GM21390 (cell line): Measurements from ENCODE around the gene R3HDM1.
"Not testable (repeated sequence)": the region's sequence is repeated elsewhere in the genome, so short reads cannot be mapped to it uniquely, and the experiment has no call there.

ENCODE experiments used
- ATAC-seq: cut with Tn5 transposase; IDR thresholded peaks from one replicate; pipeline ENCODE4 v1.9.1; 2021; ENCODE audit not compliant: unreplicated experiment

Gene R3HDM1

GRCh38 chr2:135638825-135639224, 107.5 kb downstream of the R3HDM1 start:
- no peak for ATAC-seq

- ATAC-seq: no peak
Observed at GRCh38 chr2:135641156-135642068, 110.1 kb downstream of the R3HDM1 start.

GRCh38 chr2:135647836-135648579, 116.7 kb downstream of the R3HDM1 start:
- ATAC-seq: no peak

GRCh38 chr2:135650721-135651120, 119.4 kb downstream of the R3HDM1 start:
- no peak for ATAC-seq

DNA sequence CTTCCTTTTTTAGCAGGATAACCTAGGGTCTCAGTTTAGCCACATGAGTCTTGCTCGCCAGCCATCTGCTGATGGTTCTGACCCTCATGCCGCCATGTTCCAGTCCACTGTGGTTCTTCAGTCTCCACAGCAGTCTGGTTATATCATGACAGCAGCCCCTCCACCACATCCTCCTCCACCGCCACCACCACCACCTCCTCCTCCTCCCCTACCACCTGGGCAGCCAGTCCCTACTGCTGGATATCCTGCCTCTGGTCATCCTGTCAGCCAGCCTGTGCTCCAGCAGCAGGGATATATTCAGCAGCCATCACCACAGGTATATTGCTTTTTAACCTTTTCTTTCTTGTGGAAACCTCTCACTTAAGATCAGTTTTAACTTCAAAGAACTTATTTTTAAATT, 120.4 kb downstream of the R3HDM1 start:
- ATAC-seq: no peak

- ATAC-seq: not testable (repeated sequence)
Observed at GRCh38 chr2:135654239-135654638, 123.0 kb downstream of the R3HDM1 start.

DNA sequence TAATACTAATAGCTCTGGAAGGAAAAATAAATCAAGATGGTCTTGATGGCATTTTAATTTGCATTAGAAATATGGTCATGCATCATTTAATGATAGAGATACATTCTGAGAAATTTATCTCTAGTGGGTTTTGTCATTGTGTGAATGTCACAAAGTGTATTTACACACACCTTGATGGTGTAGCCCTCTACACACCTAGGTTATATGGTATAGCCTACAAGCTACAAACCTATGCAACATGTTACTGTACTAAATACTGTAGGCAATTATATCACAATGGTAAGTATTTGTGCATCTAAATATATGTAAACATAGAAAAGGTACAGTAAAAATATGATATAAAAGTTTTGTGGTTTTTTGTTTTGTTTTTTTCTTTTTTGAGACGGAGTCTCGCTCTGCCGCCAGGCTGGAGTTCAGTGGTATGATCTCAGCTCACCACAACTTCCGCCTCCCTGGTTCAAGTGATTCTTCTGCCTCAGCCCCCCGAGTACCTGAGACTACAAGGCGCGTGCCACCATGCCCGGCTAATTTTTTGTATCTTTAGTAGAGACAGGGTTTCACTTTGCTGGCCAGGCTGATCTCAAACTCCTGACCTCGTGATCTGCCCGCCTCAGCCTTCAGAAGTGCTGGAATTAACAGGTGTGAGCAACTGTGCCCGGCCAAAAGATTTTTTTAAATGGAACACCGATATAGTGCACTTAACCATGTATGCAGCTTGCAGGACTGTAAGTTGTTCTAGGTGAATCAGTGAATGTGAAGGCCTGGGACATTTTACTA, 126.7 kb downstream of the R3HDM1 start:
- ATAC-seq: no peak

DNA sequence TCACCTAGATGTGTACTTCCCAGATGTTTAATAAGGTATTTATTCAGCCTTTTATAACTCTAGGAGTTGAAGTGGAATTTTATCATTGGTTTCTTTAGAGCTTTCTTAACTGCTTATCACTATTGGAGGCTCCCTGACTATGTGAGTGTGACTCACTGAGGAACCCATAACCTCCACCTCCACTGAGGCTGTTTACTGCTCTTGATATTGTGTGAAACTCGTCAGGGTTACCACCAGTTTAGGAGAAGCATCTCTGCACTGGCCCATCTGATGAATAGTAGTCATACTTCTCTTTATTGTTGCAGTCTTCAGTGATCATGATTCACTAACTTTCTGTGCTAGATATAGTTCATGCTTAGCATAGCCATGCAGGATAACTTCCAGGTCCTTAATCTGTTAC, 130.8 kb downstream of the R3HDM1 start:
- ATAC-seq: no peak

GRCh38 chr2:135663148-135663700, 131.9 kb downstream of the R3HDM1 start:
- no peak for ATAC-seq

DNA sequence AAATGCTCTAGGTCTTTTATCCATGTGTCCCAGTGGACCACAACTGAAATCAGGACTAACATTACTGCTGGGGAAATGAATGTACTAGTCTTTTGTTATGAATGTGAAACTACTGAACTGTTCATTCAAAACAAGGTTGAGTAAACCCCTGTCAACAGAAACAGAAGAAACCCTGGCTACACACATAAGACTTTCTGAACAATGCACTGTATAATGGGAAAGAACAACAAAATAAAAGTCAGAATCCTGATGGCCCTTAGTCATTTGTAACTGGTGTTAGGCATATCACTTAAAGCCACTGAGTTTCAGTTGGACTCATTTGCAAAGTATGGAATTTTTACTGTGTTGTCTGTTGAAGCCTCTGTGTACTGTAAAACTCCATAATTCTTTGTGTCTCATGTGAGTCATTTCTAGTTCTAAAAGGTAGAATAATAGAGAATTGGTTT, 133.4 kb downstream of the R3HDM1 start:
- peak; percentile 92 for ATAC-seq

DNA sequence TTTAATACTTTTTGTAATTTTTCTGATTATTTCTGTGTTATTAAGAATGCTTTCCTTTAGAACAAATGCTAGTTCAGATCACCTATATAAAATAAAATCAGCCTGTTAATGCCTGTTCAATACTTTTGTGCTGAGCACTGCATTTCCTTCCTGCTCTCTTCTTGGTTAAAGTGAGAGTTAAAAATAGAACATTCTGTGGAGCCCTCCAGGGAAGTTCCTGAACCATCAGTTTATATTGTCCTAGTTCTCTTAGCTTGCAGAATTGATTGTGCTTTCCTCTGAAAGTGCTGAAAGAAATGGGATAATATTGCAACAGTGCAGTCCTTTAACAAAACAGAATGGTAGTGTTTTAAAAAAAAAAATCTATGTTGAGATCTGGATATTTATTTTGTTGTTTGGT, 135.8 kb downstream of the R3HDM1 start:
- ATAC-seq: no peak

DNA sequence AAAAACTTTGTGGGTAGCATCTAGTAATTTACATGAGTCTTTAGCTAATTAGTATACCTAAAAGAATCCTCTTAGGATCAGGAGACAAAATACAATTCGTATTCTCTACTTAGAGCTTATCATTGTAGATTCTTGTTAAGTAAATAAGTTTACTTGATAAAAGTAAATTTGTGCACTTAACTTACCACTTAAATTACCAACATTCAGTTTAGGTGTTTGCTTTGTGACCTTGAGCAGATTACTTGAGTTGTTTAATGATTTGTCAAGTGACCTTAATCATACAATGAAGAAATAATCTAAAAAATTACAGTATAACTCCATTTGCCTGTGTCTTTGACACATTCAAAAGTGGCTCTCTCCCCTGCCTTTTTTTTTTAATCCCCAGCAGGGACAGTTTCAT, 143.2 kb downstream of the R3HDM1 start:
- no peak for ATAC-seq

DNA sequence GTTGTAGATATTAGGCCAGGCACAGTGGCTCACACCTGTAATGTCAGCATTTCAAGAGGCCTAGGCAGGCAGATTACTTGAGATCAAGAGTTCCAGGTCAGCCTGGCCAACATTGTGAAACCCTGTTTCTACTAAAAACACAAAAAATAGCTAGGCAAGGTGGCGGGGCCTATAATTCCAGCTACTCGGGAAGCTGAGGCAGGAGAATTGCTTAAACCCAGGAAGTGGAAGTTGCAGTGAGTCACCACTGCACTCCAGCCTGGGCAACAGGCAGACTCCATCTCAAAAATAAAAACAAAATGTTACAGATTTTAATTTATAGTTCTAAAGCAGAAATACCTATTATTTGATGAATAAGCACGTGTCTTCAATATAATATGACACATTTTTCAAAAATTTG, 144.7 kb downstream of the R3HDM1 start:
- no peak for ATAC-seq

DNA sequence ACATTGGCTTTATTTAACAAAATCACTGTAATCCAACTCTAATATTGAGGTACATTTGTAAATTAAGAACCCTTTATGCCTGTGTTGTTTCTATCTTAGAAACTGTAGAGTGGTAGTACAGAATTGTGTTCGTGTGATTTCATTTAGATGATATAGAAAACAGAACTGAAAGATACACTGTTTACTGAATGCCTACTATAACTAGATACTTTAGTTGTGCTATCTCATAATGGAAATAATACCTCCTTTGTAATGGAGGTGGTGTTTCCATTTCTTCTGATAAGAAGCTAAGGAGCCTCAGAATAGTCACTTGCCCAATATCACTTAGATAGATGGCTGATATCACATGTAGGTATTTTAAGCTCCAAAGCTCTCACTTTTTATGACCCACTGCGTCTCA, 147.8 kb downstream of the R3HDM1 start:
- no peak for ATAC-seq

- no peak for ATAC-seq
Observed at GRCh38 chr2:135685361-135685760, 154.1 kb downstream of the R3HDM1 start.

- ATAC-seq: no peak
Observed at GRCh38 chr2:135688978-135689377, 157.7 kb downstream of the R3HDM1 start.

GRCh38 chr2:135689679-135690078, 158.4 kb downstream of the R3HDM1 start:
- no peak for ATAC-seq

GRCh38 chr2:135694711-135695110, 163.4 kb downstream of the R3HDM1 start:
- no peak for ATAC-seq

- ATAC-seq: no peak
Observed at GRCh38 chr2:135698838-135699237, 167.6 kb downstream of the R3HDM1 start.

DNA sequence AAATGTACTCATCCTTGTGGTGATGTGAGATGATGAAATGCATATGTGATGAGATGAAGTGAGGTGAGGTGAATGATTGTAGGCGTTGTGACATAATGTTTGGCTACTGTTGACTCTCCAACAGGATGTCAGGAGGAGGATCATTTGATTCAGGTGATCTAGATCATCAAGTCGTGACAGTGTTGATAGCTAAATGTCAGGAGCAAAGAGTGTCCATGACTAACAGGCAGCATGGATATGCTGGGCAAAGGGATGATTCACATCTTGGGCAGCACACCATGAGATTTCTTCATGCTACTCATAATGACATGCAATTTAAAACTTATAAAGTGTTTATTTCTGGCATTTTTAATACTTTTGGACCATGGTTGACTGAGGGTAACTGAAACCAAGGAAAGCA, 170.2 kb downstream of the R3HDM1 start:
- no peak for ATAC-seq

DNA sequence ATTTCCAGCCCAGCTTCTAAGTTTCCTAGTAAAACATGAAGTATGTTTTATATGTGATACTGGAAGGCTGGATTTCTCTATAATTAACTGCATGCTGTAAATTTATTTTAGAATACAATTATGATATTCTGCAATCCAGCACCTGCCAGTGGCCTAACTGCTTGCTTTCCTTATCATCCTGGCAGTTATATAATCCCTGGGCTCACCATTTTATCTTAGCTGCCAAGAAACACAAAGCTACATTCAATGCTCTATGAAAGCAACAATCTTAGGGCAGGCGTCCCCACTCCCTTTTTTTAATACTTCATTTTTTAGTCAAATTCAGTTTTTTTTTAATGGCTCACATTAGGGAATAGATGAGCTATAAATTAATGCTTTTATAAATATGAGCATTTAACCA, 172.0 kb downstream of the R3HDM1 start:
- no peak for ATAC-seq
